GM12864 (cell line): ENCODE results near the gene TNFAIP2.

Experiments used
- DNase-seq: peaks from one replicate; pipeline ENCODE4 v3.0.0-alpha.2; 2011; ENCODE audit warnings: low read depth
- H3K4me3 ChIP-seq: 2 replicates; pipeline ENCODE4 v1.5.1; 2011; ENCODE audit warnings: mild to moderate bottlenecking, low read depth, low read length, control low read depth
- CTCF ChIP-seq: IDR thresholded peaks from 2 replicates; pipeline ENCODE4 v1.5.1; 2011; ENCODE audit warnings: low read depth, mild to moderate bottlenecking, moderate library complexity, low read length, control low read depth, inconsistent platforms; ENCODE audit errors: missing control alignments

TNFAIP2 gene

DNA sequence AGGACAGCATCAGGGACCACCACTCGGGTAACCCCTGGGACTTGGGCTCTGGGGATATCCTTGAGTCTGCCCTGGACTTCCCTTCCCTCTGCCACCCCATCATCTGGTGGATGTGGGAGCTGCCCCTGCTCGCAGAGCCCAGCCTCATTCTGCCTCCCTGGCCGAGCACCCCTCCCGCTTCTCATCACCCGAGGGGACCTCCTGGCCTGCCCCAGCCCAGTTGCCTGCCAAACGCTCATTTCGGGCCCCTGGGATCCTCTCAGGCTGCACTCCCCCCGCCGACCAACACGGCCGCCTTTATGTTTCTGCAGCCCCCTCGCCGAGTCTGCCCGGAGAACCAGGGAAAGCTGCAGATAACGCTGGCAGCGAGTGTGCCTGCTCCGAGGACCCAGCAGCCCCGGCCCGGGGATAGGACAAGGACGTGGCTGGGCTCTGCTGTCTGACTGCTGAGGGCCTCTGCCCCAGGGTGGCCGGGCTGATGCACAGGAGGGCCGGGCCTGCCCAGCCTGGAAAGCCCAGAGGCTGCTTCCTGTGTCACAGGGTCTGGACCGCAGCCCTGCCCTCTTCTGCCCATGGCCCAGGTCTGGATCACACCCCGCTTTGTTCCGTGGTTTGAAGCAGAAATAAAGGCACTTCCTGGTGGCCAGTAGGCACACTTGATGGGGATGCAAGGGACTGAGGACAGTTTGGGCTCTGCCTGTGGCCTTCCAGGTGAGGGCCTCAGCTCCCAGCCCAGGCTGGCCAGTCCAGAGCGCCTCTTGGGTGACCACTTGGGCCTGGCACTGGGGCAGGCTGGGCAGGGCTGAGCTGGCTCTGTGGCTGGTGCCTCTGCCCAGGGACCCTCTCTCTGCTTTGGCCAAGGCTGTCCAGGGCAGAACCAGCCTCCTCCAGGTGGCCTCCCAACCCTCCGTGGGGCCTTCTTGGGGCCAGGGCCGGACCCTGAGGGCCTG lies 33.6 kb upstream of the TNFAIP2 start:
- H3K4me3 ChIP-seq = no peak overlapping the region
- TF ChIP-seq CTCF = no peak
- no peak for DNase-seq

GRCh38 chr14:103090481-103091020 lies 32.7 kb upstream of the TNFAIP2 start:
- DNase-seq = no peak
- no peak for TF ChIP-seq CTCF
- H3K4me3 ChIP-seq = no peak overlapping the region

DNA sequence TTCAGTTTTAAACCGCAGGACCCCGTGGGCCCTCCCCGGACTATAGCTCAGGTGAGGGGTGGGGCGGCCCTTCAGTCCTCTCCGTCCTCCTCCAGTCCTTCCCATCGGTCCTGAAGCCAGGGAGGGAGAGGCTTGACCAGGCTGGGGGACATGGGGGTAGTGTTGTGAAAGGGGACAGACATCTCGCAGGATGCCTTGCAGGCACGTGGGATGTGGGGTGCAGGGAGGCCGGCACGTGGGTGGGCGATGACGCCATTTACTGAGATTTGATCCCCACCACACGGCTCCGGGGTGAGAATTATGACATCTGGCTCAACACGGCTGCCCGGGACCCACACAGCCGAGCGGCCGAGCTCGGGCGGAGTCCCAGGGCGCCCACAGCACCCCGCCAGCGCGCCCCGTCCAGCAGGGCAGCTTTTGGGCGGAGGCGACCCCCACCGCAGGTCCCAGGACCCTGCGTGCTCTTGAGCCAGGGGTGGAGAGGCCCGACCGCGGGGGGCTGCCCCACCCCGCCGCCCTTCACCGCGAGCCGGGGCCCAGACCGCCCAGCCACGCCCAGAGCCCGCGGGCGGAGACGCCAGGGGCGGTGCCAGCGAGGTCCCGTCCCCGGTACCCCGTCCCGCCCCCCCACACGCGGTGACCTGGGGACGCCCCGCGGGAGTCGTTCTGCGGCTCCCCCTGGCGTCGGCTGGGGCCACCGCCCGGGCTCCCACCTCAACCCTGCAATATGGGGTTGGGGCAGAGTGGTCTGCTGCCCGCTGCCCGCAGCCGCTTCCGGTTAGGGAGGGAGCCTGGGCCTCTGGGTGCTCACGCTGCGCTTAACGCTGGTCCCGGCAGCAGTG lies 32.0 kb upstream of the TNFAIP2 start:
- DNase-seq = no peak
- peak; percentile 58 for TF ChIP-seq CTCF
- peak overlapping the region; percentile 39 for H3K4me3 ChIP-seq

GRCh38 chr14:103091883-103092222 lies 31.4 kb upstream of the TNFAIP2 start:
- no peak for DNase-seq
- H3K4me3 ChIP-seq = peak overlapping the region; percentile 27
- TF ChIP-seq CTCF = peak; percentile 1

DNA sequence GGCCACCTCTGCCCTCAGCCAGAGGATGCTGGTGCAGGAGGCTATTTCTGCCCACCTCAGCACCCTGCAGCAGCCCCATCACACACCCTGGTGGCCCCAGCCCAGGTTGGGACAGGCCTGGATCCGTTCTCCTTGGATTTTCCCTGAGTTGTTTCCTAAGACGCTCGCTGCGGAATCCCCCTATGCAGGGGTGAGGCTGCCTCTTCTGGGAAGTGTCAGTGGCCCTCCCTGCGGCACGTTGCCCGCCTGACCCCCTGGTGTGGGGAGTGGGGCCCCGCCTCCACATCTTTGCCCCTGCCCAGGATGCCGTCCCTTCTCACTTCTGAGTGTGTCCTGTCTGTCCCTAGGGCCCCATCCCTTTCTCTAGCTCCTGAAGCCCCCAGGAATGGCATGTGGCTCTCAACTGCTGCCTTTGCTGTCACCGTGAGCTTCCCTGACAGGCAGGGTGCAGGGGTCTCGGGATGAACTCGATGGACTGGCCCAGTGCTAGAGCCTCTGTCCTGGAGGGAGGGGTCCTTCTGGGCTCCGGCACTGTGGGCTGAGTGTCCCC lies 29.3 kb upstream of the TNFAIP2 start:
- no peak for DNase-seq
- no peak for TF ChIP-seq CTCF
- no peak overlapping the region for H3K4me3 ChIP-seq

DNA sequence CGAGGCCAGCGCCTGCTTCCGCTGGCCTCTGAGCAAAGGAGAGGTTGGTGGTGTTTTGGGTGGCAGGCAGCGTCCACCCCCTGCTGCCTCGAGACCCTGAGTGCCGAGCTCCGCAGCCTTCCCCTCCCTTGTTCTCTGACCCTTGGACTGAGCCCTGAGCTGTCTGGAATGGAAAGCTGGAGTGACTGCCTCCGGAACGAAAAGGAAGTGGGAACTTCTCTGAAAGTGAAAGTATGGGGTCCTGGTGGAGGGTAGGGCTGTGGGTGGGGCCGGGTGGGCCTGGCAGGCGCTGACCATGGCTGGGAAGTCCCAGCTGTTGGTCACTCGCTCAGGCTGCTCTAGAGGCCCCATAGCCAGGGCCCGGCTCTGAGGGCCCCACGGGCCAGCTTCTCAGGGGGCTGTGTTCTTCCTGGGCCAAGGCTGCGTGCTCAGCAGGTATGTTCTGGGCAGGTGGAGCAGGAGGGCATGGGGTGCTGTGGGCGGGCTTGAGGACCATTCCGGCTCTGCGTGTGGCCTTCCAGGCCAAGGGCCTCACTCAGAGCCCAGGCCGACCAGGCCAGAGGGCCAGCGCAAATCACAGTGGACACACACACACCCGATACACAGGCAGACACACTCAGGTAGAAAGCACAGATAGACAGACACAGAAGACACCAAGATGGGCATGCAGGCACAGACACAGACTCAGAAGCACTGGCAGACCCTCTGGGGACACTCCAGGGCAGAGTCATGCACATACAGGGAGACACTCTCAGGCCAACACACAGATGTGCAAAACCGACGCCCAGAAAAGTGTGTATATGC lies 28.7 kb upstream of the TNFAIP2 start, which contains the start of gene EXOC3L4:
TSS of gene EXOC3L4 (plus strand) at position 320 of the 804 bp plus-strand sequence. CDS start 5,495 bp downstream, outside the sequence.
- H3K4me3 ChIP-seq = no peak within 1 kb of the TSS
- DNase-seq = no peak
- no peak for TF ChIP-seq CTCF
